RPMI7951 (cell line): ENCODE data around the gene TLR4. TPM values are rescaled to one million over a fixed set of nuclear protein-coding genes. Genes with fewer than 3 reads are reported as not detected.

Experiments
- DNase-seq: peaks from one replicate; pipeline ENCODE4 v3.0.0-alpha.2; 2012; ENCODE audit warnings: low read depth
- total RNA-seq: library from RNA; depleted of rRNA; stranded (reverse); fragments of >200 nt; shearing (Covaris generic); gene quantifications from 2 replicates; pipeline ENCODE4 v1.2.3, GENCODE V29; 2014

TLR4 gene
- total RNA-seq, 1 experiment from 2014 or later, result 21.0 TPM

DNA sequence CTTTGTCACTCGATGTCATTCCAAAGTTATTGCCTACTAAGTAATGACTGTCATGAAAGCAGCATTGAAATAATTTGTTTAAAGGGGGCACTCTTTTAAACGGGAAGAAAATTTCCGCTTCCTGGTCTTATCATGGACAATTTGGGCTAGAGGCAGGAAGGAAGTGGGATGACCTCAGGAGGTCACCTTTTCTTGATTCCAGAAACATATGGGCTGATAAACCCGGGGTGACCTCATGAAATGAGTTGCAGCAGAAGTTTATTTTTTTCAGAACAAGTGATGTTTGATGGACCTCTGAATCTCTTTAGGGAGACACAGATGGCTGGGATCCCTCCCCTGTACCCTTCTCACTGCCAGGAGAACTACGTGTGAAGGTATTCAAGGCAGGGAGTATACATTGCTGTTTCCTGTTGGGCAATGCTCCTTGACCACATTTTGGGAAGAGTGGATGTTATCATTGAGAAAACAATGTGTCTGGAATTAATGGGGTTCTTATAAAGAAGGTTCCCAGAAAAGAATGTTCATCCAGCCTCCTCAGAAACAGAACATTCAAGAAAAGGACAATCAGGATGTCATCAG lies 11.3 kb downstream of the TLR4 start:
- DNase-seq, result peak; percentile 26

DNA sequence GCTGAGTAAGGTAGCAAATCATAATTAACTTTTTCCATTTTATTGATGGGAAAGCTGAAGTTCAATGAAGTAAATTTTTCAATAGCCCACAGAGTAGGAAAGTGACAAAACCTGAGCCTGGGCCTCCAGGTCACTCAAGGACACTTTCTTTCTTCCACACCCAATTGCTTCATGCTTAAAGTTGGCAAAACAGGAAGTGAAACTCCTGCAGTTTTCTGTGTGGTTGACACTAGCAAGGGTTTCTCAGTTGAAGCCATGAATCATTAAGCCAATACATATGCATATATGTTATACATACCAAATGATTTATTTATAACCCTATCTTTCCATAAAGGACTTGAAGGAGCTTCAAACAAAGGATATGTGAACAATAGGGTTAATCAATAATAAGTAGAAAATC lies 13.9 kb downstream of the TLR4 start:
- peak; percentile 55 for DNase-seq

DNA sequence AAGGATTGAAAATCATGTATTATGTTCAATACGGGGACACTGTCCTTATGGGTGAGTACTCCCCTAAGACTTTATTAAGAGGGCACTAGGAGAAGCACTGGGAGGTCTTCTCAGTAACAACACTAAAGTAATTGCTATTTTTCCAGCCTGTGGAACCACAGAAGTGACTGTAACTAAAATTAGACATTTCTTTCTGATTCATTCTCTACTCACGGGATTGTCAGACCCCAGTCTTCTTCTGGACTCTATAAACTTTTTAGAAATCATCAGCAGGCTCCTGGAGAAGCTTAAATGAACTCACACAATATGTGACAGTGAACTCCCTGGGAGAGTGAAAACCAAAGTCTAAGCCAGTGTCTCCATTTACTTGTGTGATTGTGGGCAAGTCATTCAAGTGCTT lies 14.5 kb downstream of the TLR4 start:
- DNase-seq, result peak; percentile 41

DNA sequence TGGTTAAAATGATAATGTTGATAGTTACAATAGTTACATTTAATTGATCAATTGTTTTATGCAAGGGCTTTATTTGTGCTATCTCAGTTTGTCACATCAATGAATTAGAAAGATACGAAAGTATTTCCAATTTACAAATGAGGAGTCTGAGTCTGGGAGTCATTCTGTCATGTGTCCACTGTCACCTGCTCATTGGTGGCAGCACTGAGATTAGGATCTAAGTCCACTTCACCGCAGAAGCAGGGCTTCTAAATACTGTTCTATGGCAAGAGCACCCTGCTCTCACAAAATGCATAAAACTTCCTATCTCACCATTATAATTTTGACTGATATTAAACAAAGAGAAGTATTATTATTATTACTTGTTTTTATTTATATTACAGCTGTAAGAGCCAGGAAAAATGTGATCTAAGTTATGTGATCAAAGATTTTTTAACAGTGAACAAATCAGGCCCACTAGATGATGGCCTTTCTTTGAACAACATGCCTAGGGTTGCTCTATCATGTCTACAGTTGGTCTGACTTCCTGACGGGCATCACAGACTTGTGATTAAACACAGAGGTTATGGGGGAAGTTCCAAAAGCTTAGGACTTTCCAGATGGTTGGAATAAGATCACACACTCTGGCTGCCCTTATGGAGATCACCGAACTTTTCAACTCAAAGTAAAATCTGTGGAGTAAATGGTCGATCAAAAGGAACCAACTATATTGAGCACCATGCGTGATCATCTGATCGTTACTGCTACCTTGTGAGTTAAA lies 15.1 kb downstream of the TLR4 start:
- peak; percentile 36 for DNase-seq

DNA sequence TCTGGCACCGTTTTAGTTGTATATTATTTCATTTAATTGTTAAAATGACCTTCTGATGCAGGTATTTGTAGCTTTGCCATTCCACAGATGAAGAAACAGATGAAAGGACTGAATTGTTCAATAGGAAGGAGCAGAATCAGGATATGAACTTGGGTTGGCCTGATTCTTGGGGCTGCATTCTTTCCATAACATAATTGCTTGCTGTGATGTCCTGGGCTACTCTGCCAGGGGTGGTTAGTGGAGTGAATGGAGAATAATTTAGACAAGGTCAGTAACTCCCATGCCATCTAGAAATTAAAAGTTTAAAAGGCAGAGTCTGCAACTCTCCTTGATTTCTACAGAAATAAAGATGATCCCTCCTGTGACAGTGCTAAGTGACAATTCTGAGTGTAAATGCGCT lies 15.9 kb downstream of the TLR4 start:
- no peak for DNase-seq

DNA sequence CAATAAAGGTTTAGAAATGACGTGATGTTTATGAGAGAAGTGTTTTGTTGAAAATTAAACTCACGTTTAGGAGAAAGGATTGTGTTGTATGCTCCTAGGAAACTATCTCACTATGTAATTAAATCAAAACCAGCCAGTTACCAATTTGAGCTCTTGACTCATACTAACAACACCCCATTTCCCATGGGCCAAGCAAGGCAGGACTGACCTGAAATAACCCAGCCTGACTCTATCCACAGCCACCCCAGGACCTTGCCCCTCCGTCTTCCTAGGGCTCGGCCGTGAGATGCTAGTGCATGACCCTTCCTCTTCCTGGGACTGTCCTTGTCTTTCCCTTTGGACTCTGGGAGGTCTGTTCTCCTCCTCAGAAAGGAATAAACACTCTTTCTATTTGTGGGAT lies 16.4 kb downstream of the TLR4 start:
- peak; percentile 36 for DNase-seq

DNA sequence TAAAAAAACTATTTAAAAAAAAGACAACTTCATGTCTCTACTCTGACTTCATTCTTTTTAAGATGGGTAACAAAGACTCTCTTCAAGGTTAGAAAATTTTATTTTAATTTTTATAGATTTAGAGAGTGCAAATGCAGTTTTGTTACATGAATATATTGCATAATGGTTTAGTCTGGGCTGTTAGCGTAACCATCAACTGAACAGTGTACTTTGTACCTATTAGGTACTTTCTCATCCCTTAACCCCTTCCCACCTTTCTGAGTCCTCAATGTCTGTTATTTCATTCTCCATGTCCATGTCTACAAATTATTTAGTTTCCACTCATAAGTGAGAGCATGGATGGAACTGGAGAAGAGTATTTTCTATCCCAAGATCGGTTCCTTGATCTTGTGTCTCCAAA lies 16.8 kb downstream of the TLR4 start:
- DNase-seq, result no peak

DNA sequence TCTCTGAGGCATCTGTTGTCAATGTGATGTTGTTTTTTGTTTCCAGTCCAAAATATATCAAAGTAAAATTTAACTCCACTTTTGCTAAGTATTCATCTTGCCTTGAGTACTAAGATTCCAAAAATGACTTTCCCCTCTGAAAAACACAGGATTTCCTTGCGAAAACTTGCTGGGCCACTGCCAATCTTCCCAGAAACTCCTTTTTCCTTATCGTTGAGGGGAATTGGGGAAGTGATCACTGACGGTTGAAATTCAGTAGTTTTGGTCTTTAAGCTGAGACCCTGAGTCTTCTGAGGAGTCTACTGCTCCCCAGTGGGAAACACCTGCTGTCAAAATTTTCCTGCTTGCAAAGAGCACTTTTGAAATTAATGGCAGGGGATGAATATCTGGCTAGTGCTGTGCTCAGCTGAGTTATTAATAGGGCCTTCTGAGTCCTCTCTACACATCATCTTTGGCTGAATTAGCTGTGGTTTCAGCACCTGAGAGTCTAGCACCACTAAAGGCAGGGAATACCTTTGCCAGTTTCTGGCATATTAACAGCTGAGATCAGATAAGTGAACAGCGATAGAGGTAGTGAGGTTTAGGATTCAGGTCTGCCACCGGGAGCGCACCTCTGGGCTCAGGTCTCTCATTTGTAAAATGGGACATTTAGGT lies 18.0 kb downstream of the TLR4 start:
- DNase-seq, result no peak

DNA sequence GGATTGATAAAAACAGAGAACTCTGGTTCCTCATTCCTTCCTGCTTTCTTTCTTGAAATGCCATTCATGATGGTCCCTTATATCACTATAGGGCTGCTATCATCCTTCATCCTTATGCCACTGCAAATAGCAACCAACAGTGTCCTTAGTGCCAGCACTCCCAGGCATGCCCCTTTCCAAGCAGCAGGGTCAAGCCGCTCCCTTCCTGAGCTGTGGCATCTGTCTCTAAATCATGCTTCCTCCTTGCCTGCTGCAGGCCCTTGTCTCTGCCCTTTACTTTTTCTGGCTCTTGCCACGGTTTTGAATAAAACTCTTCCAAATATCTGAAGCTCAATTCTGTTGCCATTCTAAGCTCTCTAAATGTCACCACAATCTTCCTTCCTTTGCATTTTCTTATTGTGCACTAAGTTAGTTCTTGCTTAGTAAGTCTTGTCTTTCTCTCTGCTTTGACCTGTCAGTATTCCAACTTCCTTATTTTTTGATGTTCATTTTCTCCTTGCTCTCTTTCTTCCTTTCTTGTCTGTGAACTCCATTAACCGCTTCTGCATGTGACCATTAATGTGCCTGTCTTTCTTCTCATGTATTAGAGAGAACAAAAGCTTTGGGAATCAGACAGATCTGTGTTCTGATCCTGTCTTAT lies 19.9 kb downstream of the TLR4 start:
- DNase-seq, result no peak

DNA sequence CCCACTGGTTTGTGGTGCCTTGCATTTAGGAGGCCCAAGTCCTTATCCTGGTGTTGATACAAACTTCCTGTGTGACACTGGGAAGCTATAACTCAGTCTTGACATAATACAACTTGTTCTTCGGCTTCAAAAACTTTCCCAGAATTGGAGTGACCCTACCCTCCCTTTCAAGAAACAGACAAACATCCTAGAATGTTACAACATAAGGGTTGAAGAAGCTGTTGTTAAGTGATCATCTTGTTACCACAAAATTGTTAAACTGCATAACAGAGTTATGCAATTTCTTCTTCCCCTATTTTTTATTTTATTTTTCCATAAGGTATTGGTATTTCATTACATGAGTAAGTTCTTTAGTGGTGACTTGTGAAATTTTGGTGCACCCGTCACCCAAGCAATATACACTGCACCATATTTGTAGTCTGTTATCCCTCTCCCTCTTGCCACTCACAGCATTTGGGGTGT lies 21.3 kb downstream of the TLR4 start:
- no peak for DNase-seq

DNA sequence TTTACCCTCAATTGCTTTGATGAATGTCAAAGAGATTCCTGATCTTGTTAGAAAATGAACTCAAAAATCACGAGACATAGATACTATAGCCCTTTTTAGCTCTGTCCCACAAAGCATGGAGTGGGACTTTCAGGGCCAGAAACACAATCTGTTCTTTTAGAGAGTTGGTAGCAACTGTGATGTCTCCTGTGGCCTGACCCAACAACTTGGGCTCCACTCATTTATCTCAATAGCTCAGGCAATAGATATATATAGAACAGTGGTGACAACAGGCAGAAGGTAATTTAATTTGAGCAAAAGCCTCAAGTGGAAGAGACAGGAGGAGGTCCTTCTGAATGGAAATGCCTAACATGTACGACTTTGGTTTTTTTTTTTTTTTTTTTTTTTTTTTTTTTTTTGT lies 25.2 kb downstream of the TLR4 start:
- DNase-seq, result no peak

DNA sequence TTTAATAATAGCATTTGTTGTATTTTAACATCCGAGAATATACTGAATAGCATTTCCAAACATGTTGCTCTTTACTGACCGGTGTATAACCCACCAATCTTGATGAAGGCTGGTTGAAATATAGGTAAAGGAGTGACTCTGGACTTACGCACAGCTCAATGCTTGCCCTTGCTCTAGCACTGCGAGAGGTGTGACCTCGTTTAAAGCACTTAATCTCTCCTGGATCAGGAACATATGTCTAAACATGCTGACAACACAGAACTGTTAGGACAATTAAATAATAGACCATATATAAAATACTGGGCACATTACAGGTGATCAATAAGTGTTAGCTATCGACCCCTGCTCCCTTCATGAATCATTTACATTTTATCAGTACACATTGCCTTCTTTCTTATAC lies 28.3 kb downstream of the TLR4 start:
- DNase-seq, result no peak

DNA sequence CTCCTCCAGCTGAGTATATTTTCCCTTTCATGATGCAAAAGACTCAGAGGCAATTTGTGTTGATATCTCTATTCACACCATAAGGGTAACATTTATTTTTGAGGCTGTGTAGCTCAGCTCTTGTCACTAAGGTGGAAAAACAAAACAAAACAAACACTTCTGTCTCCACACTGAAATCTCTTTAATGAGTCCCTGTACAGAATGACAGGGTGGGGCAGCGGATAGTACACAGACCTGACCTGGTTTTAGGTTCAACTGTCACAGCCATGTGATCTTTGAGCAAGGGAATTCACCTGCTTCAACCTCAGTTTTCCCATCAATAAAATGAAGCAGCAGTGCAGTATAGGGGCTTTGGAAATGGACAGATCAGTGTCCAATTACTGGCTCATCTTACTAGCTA lies 29.3 kb downstream of the TLR4 start:
- no peak for DNase-seq

DNA sequence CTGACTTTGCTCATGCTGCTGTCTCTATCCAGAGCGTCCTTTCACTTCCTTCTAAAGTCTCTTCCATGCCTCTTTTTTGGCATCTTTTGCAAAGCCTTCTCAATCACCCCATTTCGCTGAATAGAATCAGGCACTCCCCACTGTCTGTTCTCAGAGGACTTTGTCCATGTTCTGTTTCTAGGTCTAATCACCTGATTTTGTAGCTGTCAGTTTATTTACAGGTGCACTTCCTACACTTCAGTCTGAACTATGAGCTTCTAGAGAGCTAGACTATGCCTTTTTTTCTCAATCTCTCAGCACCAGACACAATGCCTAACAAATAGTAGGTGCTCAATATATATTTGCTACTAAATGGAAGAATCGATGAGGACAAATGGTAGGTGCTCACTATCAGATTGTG lies 29.9 kb downstream of the TLR4 start:
- no peak for DNase-seq

DNA sequence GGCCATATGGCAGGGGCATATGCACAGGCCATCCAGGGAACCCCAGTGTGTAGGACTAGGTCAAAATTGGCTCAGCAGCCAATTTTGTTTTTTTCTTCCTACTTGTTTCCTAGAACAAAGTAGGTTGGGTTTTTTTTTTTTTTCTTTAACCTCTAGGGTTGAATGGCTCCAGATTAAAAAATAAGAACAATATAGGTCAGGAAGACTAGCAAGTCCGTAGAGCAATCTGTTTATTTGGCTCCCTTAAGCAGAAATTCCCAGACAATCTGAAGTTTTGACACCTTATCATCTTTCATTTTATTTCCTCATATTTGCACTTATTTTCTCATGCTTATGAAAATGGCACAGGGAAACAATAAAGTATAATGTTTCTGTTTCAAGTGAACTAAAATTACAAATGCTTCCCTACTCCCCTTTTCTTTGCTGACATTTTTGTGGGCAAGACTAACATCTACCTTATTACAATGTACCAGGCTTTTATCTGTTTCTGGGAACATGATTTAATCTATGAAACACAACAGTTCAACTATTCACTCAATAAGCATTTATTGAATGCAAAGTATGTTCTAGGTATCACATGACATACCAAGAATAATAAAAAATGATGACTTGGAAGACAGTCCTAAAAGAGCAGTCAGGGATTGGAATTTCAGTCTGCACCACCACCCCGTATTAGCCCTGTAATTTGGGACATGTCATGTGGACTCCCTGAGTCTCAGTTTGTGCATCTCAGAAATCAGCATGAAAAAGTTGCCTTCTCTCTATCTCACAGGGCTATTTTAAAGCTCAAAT lies 30.5 kb downstream of the TLR4 start:
- no peak for DNase-seq

DNA sequence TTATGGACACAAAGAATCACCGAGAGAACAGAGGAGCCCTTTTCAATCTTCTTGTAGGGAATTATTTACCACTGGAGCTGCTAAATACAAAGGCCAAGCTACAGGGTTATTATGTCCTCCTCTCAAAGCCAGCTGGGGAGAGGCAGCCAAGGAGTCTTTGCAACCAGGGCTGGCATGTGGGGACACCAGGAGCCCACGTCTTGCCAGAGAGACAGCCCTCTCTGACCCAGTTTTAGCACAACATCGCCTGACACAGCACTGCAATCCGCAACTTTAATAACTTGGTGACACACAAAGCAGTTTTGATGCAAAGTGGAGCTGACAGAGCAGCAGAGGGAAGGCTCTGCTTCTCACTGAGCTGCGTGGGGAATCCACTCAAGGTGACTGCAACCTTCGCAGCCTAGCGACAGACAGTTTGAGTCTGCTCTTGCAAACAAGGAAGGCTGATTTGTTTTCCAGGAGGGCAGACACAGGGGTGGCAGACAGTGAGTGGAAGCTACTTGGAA lies 33.6 kb downstream of the TLR4 start:
- DNase-seq, result no peak

DNA sequence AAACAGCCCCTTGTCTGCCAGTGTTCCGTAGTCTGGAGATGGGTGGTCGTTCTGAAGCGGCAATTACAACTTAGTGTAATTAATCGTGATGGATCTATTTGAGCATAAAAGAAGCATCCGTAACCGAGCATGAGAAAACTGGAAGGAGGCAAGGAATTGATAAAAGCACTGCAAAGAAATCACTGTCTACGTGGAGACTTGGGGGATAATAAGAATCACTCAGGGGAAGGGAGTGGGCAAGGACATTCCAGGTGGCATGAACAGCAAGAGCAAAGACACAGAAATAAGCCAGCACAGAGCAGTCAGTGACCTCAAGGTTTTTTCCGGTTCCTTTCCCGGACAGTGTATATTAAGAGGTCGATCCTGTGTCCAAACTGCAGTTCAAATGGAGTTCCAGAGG lies 35.0 kb downstream of the TLR4 start:
- no peak for DNase-seq

DNA sequence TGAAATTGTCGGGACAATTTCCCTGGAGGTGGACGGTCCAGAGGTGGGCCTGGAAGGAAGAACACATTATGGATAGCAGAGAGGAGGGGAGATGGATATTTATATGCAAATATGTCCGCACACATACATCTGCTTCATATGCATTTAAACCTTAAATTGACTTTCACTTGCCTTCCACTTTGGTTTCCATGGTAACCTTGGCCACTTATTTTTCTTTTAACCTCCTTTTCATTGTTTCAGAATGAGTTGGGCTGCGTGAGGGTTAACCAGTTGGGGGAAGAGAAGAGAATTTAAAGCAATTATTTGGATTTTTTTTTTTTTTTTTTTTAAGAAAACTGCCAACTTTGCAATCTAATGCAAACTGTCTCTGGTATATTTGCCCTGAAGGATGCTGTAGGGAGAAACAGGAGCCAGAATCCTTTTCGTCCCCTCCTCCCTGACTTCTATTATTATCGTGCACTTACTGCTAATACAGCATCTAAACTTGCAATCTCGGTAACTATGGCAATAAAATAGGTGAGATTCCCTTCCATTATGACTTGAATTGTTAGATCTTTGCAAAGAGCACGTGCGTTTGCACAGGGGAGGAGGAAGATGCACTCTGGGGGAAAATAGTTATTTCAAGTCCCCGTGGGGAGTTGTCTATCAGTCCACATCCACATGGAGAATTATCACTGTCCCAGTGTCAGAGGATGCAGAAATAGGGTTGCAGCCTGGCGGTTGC lies 35.6 kb downstream of the TLR4 start:
- DNase-seq, result no peak

DNA sequence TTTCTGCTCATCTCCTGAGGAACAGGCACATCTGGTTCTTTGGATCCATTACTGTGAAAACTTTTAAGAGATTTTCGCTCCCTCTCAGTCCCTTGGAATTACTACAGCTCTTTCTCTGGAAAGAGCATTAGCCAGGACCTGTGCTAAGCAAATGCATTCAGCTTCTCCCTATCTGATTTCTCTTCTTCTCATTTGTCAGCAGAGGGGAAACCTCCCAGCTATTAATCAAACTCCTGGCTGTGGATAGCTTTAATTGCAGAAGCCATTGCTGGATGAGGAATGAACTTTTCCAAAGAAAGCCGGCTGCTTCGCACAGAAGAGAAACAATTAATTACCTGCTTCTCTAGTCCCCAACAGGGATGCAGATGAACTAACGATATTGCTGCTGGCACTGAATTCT lies 37.9 kb downstream of the TLR4 start:
- DNase-seq, result no peak

DNA sequence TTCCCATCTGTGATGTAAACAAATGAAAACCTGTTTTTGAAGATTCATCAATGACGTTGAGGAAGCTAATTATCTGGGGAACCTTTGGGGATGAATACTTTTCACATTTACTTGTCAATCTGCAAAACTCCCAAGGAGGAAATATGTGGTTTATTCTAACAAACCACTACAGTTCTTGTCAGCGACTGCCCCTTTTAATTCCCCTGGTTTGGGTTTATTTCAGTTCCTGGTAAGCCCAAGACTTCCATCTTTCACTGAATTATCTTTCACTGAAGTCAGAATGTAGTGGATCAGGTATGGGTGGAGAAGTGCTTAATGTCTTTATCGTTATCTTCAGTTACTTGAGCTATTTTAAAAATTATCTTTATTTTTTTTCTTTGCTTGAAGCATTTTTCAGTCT lies 40.2 kb downstream of the TLR4 start:
- DNase-seq, result no peak

DNA sequence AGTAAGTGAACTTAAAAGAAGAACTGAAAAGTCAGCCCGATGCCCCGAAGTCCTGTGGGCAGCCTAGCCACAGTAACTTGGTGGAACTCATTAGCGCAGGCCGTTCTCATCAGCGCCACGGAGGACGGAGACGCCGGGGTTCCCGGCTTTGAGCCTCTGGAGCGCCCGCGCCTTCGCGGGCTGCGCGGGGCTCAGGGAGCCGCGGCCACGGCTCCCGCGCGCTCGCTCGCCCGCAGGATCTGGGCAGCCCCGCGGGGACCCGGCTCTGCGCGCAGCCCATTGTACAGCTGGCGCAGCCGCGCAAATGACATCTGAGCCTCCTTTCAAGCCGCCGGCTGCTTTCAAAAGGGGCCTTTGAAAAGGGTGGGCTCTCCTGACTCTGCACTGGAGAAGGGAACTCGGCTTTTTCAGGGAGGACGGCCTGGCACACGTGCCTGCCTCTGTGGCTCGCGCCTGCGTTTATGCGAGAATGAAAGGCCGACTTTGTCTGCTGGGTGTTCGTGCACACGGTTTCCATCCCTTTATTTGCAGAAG lies 40.7 kb downstream of the TLR4 start:
- DNase-seq, result no peak
